Neutrophil (primary cell): ENCODE results near the gene MBNL2.

Experiments used
- H3K27ac ChIP-seq: fragments of 200-600 bp; sonication (generic); 2 replicates; pipeline ENCODE4 v1.5.1; 2016; ENCODE audit warnings: mild to moderate bottlenecking, moderate library complexity
- H3K27me3 ChIP-seq: fragments of 200-600 bp; sonication (generic); 2 replicates; pipeline ENCODE4 v1.6.0; 2016; ENCODE audit warnings: mild to moderate bottlenecking
- H3K36me3 ChIP-seq: fragments of 200-600 bp; sonication (generic); 2 replicates; pipeline ENCODE4 v1.5.1; 2017
- H3K4me1 ChIP-seq, 2 experiments: fragments of 200-600 bp in 1 of 2; sonication (generic) in 1 of 2; 1 replicate in 1 of 2; 2 replicates in 1 of 2; pipeline versions ENCODE4 v1.5.1 to v1.6.1; 2013 to 2016; ENCODE audit warnings: low read depth in 1 of 2, low read length in 1 of 2, mild to moderate bottlenecking in 1 of 2, moderate library complexity in 1 of 2; ENCODE audit not compliant: control insufficient read depth in 1 of 2, insufficient read depth in 1 of 2
- H3K4me3 ChIP-seq, 2 experiments: fragments of 200-600 bp in 1 of 2; sonication (generic) in 1 of 2; 1 replicate in 1 of 2; 2 replicates in 1 of 2; pipeline ENCODE4 v1.5.1; 2013 to 2016; ENCODE audit warnings: low read depth in 1 of 2, low read length in 1 of 2, mild to moderate bottlenecking in 1 of 2, moderate library complexity in 1 of 2
- H3K9me3 ChIP-seq: fragments of 200-600 bp; sonication (generic); 2 replicates; pipeline ENCODE4 v1.5.1; 2016
- TF ChIP-seq, protein P1 (sequence below): fragments of 200-600 bp; sonication (generic); IDR thresholded peaks from 2 replicates; pipeline ENCODE4 v1.5.1; 2016; ENCODE audit warnings: antibody characterized with exemption

MBNL2 gene

DNA sequence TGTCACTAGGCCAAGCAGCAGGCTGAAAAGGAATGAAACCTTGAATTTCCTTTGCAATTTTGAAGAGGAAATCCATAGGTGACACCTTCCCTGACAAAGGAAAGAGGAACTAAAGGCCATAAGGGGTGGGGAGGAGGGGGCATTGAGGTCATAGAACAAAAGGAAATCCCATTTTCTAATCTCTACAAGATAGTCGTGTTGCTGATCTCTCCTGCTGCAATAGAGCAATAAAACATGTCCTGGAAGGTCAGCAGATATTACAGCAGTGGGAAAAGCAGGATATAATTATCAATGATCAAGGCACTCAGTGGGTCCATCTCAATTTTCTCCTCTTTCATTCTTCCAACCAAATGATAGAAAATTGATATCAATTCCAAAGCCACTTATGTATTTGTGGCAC lies 191.6 kb downstream of the MBNL2 start:
- no peaks in the 10 kb centered on the region for H3K4me1 ChIP-seq
- TF ChIP-seq, protein P1, sequence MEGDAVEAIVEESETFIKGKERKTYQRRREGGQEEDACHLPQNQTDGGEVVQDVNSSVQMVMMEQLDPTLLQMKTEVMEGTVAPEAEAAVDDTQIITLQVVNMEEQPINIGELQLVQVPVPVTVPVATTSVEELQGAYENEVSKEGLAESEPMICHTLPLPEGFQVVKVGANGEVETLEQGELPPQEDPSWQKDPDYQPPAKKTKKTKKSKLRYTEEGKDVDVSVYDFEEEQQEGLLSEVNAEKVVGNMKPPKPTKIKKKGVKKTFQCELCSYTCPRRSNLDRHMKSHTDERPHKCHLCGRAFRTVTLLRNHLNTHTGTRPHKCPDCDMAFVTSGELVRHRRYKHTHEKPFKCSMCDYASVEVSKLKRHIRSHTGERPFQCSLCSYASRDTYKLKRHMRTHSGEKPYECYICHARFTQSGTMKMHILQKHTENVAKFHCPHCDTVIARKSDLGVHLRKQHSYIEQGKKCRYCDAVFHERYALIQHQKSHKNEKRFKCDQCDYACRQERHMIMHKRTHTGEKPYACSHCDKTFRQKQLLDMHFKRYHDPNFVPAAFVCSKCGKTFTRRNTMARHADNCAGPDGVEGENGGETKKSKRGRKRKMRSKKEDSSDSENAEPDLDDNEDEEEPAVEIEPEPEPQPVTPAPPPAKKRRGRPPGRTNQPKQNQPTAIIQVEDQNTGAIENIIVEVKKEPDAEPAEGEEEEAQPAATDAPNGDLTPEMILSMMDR, result no peak
- H3K4me3 ChIP-seq, result no peak overlapping the region
- H3K36me3 ChIP-seq, result no peaks in the 10 kb centered on the region
- no peak overlapping the region for H3K27ac ChIP-seq
- H3K9me3 ChIP-seq, result no peaks in the 10 kb centered on the region
- no peaks in the 10 kb centered on the region for H3K27me3 ChIP-seq

DNA sequence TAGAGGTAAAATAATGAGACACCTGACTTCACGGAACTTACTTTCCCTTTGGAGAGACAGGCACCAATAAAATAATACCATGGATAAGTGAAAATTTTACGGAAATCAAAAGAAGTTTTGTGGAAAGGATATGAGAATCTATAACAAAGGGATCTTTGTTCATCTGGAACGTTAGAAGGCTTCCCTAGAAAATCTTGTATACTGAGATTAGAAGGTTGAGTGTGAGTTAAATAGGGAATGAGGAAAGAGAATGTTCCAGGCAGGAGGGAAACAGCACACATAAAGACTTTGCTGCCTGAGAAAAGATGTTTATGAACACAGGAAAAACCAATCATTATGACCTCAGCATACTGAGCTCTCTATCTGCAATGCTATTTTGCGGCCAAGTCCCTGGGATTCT lies 192.3 kb downstream of the MBNL2 start:
- no peaks in the 10 kb centered on the region for H3K4me1 ChIP-seq
- H3K36me3 ChIP-seq, result no peaks in the 10 kb centered on the region
- TF ChIP-seq, protein P1, result no peak
- H3K4me3 ChIP-seq, result no peak overlapping the region
- H3K9me3 ChIP-seq, result no peaks in the 10 kb centered on the region
- H3K27ac ChIP-seq, result no peak overlapping the region
- H3K27me3 ChIP-seq, result no peaks in the 10 kb centered on the region

DNA sequence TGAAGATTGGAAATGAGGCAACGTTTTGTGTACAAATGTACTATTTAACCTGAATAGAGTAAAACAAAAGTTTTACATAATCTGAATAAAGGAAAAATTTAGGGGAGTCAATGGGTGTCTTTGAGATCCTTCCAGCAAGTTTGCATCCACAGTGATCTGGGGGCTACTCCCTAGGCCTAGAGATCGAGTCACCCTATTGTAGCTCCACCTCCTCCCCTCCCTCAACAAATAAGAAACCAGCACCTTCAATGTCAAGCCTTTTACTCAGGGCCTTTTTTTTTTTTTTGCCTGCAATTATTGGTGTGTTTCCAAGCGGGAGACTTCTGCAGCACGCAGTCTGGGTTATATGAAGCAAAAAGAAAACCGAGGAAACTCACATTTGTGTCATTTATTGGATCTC lies 195.6 kb downstream of the MBNL2 start:
- H3K36me3 ChIP-seq, result no peaks in the 10 kb centered on the region
- no peak overlapping the region for H3K4me3 ChIP-seq
- no peak overlapping the region for H3K27ac ChIP-seq
- H3K9me3 ChIP-seq, result no peaks in the 10 kb centered on the region
- no peaks in the 10 kb centered on the region for H3K4me1 ChIP-seq
- TF ChIP-seq, protein P1, result no peak
- H3K27me3 ChIP-seq, result no peaks in the 10 kb centered on the region

DNA sequence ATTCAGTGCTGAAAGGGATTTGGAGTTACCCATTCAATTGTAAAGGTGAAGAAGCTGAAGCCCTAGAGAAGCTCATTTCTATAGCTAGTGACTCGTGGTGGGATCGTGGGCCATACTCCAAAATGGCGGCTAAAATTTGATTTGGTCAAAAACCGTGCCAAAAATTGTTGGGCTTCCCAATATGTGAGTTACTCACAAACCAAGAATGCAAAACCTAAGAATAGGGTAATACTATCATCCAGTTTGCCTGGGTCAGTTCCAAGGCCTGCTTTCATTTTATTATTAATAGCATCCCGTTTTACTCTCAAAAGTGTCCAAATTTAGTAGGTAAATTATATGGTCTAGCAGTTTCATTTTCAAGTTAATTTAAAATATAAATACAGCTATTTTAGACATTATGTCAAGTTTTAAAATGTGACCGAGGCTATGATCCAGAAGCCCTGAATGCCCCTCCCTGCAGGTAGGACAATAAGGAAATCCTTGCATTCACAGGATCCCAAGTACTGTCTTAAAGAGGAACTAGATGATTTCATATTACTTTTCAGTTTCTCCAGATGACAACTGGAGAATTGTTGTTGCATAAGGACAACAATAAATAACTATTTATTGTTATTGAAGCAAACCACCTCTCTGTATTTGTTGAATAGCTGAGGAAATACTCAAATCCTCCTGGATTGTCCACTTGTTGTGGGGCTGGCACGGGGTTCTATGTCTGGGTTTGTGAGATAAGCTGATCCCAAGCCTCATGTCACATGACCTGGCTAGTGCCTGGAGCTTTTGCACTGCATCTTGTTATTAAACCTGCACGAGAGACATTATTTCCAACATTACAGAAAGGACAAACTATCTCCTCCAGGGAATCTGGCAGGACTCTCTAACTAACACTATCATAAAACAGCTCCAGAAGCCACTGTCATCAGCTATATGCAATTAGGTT lies 200.3 kb downstream of the MBNL2 start:
- Histone ChIP-seq H3K27me3 (no peaks in the 10 kb centered on the region), H3K4me3 (no peak overlapping the region), H3K36me3 (no peaks in the 10 kb centered on the region), H3K4me1 (no peaks in the 10 kb centered on the region), H3K9me3 (no peaks in the 10 kb centered on the region), H3K27ac (no peak overlapping the region)
- TF ChIP-seq, protein P1, result no peak

DNA sequence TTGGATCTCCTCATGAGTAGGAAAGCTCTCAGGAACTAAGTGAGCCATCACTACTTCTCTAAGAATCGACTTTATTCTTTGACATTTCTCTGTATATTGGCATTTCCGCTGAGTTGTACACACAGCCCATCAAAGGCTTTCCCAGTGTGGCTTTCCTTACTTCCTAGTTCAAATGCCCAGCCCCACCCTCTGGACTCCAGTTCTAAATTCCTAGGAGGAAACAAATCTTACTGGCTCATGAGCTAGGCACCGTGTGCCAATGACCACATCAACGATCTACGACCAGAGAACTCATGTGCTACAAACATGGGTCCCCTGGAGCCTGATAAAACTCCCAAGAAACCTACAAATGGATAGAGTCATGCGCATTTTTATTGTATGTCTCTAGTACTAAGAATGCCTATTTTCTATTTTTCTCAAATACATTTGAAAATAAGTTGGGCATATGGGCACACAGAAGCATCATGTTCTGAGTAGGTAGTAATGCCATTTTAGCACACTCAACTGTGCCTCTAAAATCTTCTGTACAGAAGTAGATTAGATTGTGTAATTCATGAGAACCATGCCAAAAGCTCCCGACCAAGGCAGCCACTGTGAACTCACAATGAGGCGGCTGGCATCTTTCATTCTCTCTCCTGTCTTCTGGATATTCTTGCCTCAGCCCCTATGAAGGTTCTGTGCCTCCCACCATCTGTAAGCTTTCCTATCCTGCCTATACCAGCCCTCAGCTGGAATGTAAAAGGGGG lies 201.3 kb downstream of the MBNL2 start:
- TF ChIP-seq, protein P1, result no peak

More for the DNA sequence above, 201.3 kb downstream of the MBNL2 start:
- H3K36me3 ChIP-seq, result no peaks in the 10 kb centered on the region
- H3K27me3 ChIP-seq, result no peaks in the 10 kb centered on the region
- H3K27ac ChIP-seq, result no peak overlapping the region
- no peaks in the 10 kb centered on the region for H3K4me1 ChIP-seq
- H3K4me3 ChIP-seq, result no peak overlapping the region
- no peaks in the 10 kb centered on the region for H3K9me3 ChIP-seq
